Activated CD8-positive, alpha-beta memory T cell treated with anti-CD3 and anti-CD28 coated beads for 48 hours (primary cell): ENCODE results near the gene HOXA13.

Experiments
- DNase-seq, 3 experiments: peaks; one replicate each; pipeline ENCODE4 v3.0.0-alpha.2; 2020; ENCODE audit warnings: low read depth in 2 of 3, low spot score in 2 of 3

The HOXA13 gene

GRCh38 chr7:27149842-27150567, 49.9 kb downstream of the HOXA13 start:
- DNase-seq, result no peak

GRCh38 chr7:27148756-27149641, 50.9 kb downstream of the HOXA13 start:
- no peak for DNase-seq

- DNase-seq, result no peak
Measured at GRCh38 chr7:27148031-27148755, 51.7 kb downstream of the HOXA13 start.

- no peak for DNase-seq
Measured at GRCh38 chr7:27147199-27148030, 52.5 kb downstream of the HOXA13 start, which contains the start of gene HOXA6. Gene HOXA6 (minus strand): TSS chr7:27147774. CDS start chr7:27147749, 25 bp downstream.

GRCh38 chr7:27146491-27147198, 53.2 kb downstream of the HOXA13 start:
- DNase-seq, result no peak

GRCh38 chr7:27145914-27146412, 53.9 kb downstream of the HOXA13 start:
- no peak for DNase-seq

GRCh38 chr7:27145165-27145913, 54.6 kb downstream of the HOXA13 start:
- no peak for DNase-seq

GRCh38 chr7:27144781-27145164, 55.1 kb downstream of the HOXA13 start:
- DNase-seq, result no peak
